Stimulated activated CD4-positive, alpha-beta T cell treated with anti-CD3 and anti-CD28 coated beads, Interleukin-4, amount 100 ng/mL, for 4 hours (primary cell): ENCODE data around the gene SFMBT1.

Experiments
- DNase-seq, 2 experiments: peaks; one replicate each; pipeline ENCODE4 v3.0.0-alpha.2; 2020

SFMBT1 gene

DNA sequence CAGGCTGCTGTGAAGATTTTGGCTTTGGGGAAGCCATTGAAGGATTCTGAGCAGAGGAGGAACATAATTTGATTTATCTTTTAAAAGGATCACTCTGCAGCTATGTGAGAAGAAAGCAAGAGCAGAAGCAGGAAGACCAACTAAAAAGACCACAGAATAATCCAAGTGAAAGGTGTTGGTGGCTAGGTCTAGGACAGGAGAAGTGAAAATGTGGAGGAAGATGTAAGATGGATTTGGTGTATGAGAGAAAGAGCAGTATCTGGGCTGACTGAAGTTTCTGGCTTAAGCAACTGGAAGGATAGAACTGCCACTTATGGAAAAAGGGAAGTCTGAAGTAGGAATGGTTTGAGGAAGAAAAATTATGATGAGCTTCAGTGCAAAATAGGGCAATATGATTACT, 62.0 kb downstream of the SFMBT1 start:
- no peak for DNase-seq

DNA sequence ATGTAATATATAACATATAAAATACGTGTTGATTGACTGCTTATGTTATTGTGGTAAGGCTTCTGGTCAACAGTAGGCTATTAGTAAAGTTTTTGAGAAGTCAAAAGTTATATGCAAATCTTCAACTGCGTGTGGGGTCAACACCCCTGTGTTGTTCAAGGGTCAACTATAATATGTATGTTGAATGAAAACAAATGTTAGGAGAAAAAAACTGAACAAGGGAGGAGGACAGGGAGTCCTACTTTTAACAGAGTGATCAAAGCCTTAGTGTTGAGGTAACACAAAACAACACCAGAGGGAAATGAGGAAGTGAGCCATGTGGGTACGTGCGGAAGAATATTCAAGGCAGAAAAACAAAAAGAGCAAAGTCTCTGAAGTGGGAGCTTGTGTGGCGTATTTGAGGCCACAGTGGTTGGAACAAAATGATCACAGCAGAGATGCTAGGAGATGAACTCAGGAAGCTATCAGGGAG, 62.5 kb downstream of the SFMBT1 start:
- peak; percentile 13 to 63 for DNase-seq

GRCh38 chr3:52982839-52983238, 63.0 kb downstream of the SFMBT1 start:
- DNase-seq = no peak

DNA sequence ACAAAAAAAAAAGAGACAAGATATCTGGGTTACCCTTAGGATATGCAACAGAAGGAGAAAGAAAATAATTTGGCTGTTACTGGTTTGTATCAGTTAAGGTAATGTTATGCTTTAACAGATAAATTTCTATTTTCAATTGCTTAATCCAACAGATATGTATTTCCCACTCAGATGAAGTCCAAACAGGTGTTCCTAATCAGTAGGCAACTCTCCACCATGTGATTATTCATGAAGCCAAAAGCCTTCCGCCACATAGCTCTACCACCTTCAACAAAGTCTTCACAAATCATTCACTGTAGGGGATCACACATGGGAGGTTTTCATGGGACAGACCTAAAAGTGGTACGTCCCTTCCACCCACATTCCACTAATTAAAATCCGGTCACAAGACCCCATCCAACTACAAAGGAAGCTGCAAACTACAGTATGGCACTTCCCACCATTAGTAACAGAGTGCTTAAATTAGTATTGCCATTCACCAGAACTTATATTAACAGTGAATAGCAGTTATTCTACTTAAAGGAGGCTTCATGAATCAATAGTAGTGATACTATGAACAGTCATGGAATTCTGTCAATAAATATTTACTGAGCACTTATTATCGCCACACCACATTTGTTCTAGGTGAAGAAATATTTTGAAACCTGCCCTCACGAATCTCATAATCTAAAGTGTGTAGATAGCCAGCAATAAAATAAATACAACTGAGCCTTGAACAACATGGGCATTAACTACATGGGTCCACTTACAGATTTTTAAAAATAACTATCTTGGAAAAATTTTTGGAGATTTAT, 66.5 kb downstream of the SFMBT1 start:
- DNase-seq = no peak

DNA sequence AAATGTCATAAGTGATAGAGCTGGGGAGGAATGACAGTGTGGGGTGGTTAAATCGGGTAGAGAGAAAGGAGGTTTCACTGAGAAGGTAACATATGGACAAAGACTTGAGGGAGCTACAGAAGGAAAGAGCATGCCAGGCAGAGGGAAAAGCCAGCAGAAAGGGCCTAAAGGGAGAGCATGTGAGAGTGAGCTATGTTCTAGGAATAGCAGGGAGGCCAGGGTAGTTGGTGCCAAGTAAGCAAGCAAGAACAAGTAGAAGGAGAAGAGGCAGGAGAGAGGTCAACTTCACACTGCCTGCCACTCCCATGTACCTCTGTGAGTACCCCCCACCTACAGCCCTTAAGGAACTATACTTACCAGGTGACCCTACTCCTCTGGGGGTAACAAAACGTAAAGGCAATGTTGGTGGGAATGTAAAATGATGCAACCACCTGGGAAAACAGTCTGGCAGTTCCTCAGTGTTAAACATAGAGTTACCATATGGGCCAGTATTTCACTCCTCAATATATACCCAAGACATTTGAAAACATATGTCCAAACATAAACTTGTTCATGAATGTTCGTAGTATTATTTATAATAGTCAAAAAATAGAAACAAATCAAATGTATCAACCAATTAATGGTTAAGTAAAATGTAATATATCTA, 67.6 kb downstream of the SFMBT1 start:
- no peak for DNase-seq

DNA sequence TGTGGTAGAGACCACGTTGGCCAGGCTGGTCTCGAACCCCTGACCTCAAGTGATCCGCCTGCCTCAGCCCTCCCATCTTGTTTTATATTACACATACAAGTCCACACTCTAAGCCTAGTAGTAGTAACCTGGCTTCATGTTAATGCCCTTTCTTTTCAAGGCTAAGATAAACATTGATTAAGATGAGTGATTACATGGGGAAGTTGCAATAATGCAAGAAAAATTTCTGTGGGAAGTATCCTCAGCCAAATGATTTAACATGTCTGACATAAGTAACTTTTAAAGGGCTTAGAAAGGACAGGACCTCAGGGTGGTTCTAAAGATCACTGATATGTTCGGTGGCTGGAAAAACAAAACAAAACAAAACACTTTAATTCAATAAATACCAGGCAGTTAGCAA, 72.1 kb downstream of the SFMBT1 start:
- DNase-seq = no peak

DNA sequence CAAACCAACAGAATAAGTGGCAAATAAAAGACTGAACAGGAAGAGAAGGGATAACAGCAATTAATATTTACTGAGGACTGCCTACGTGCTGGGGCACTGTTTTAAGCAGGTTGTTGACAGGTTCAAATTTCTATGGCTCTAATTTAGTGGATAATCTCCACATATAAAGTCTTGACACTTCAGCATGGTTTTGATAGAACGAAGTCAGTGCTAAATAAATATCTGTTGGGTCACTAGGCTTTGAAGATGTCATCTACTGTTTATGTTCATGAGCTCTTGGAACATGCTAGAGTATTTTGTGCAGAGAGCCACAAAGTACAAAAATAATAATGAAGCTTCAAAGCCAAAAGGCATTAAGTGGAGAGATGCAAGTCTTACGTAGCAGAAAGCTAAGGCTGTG, 74.0 kb downstream of the SFMBT1 start:
- DNase-seq = no peak

DNA sequence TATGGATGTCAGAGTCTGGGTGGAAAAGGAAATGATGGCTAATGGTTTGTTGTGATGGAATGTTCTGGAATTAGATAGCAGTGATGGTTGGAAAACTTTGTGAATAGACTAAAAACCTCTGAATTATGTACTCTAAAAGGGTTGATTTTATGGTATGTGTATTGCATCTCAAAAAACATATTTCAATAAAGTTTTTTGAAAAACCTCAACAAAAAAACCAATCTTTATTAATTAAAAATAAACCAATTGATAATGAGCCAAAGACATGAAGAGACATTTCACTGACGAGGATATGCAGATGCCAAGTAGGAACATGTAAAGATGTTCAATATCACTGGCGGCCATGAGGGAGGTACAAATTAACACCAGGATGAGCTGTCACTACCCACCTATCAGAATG, 78.5 kb downstream of the SFMBT1 start:
- DNase-seq = no peak

- no peak for DNase-seq
Measured at GRCh38 chr3:52962160-52962559, 83.7 kb downstream of the SFMBT1 start.

DNA sequence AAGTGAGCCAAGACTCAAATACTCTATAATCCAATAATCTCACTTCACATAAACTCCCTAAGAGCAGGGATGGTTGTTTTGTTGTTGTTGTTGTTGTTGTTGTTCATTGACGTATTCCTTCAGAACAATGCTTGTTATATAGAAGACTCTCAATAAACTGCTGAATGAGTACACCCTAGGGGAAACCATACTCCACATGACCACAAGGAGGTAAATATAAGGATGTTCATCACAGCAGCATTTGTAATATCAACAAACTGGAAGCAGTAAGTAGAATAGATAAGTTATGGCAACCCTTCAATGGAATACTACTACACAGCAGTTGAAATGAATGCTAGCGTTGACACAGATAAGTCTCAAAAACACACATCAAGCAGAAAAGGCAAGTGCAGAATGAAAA, 86.1 kb downstream of the SFMBT1 start:
- no peak for DNase-seq

DNA sequence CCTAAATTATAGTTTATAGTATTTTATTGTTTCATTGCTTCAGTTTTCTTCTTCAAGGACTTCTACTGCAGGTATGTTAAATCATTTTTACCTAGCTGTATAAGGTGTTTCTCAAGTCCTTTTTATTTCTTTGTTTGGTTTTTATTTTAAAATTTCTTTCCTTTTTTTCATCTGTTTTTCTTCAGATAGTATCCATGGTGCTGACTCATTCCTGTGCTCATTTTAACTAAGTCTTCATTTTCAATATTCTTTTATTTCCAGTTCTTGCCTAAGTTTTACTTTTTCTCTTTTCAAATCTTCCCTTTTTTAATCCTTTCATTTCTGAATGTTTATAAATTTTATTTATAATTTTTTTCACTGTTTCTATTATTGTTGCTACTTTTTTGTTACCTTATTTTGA, 106.3 kb downstream of the SFMBT1 start:
- no peak for DNase-seq

GRCh38 chr3:52934630-52935530, 111.0 kb downstream of the SFMBT1 start:
- peak; percentile 20 to 50 for DNase-seq

DNA sequence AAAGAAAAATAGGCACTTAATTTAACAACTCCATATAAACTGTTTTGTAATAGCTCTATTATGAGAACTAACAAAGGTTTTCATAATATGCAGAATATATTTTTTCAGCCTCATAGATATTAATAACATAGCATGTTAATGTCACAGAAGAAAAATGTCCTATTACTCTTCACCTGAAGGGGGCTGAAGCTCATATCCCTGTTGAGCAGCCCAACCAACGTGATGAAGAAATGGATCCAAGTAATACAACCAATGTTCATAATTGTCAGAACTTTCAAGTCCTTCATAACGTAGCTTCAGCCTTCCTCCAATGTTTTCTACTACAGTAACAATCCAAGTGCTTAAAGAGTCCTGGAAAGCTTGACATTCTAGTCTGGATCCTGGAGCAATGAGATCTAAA, 114.0 kb downstream of the SFMBT1 start:
- no peak for DNase-seq

- DNase-seq = no peak
Measured at GRCh38 chr3:52931328-52931727, 114.5 kb downstream of the SFMBT1 start.

DNA sequence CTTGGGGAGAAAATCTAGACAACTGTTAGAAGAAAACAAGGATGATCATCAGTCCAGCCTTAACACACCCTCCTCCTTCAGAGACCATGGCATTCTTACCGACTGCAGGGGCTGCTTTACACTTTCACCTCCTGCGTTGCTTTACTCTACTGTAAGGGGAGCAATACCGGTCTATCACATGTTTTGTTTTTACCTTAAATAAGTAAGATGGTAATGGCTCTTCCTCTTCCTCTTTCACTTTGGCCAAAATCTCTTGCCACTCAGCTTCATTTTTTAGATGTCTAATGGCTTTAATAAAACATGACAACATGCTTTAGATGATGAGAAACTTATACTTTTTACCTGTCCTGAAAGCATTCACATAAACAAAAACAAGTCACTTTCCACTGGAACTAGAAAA, 115.1 kb downstream of the SFMBT1 start:
- DNase-seq = no peak

- DNase-seq = no peak
Measured at GRCh38 chr3:52926554-52926953, 119.3 kb downstream of the SFMBT1 start.

DNA sequence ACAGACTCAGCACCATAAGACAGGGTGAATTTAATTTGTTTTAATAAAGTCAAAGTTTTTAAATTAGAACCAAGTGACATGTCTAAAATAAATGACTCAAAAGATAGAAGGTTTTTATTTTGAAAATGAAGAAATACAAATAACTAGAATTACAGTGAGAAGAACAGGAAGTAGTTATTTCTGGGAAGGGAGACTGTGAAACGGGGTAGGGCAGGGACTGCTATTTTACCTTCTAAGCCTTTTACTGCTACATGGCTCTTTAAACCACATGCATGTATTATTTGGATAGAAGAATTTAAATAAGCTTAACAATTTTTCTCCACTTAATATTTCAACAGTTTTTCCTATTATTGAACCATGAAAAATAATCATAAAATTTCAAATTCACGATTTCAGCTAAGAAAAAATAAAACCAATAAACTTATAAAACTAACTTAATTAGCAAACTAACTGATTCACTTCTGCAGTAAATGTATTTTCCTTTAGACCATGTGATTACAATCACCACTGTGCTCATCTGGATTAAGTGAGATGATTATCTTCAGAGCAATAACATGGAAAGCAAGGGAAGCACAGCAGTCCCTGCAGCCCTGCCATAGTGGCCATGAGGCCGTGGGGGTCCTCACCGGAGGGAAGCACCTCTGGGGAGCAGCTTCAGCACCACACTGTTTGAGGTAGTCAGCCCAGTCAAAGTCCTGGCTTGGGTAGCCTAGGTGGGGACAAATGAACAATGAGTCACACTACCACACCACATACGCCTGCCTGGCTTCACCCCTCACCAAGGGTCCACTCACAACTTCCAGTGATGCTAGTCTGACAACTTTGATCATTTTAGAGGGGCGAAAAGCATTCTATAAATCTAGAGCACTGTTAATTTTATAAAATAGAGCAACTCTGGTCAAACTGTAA, 120.2 kb downstream of the SFMBT1 start:
- DNase-seq = no peak

DNA sequence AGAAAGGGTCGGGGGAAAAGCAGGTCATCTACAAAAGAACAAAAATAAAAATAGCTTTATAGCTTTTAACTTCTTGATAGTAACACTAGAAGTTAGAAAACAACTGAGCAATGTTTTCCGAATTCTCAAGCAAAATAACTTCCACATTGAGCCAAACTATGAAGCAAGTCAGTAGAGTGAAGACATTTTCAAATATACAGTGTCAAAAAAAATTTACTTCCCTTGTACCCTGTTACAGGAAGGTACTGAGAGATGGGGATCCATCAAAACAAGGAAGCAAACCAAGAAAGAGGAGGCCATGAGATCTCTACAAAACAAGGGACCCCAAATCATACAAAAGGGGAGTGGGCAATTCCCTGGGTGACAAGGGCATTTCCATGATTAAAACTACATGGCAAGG, 121.9 kb downstream of the SFMBT1 start:
- DNase-seq = no peak

DNA sequence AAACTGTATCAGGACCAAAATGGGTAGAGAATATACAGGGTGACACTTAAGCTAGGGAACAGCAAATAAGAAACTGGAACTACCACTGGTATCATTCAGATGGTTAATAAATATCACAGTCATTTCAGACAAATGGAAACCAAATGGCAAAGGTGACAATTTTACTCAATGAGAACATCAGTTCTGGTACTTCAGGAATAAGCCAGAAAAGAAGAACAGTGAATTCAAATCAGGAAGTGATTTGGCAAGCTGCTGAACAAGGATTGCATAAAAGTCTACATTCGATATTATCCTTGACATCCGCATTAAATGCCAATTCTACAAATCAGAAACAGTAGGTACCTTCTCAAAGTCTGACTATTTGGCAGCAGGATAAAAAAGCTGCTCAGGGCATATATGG, 125.0 kb downstream of the SFMBT1 start:
- no peak for DNase-seq

- DNase-seq = no peak
Measured at GRCh38 chr3:52917044-52917443, 128.8 kb downstream of the SFMBT1 start.

- DNase-seq = no peak
Measured at GRCh38 chr3:52915294-52915693, 130.6 kb downstream of the SFMBT1 start.
